Spleen (tissue), 7 donors: ENCODE measurements around the gene NAPB.

Experiments
- POLR2A ChIP-seq, 3 donors: fragments of 450-650 bp; IDR thresholded peaks; one replicate each; pipeline ENCODE4 v1.5.1; 2017; ENCODE audit warnings: antibody characterized with exemption in 3 of 3, mild to moderate bottlenecking in 1 of 3
- POLR2AphosphoS5 ChIP-seq, 3 donors: sonication (generic); formaldehyde crosslinking; IDR thresholded peaks; one replicate each; pipeline ENCODE4 v1.5.1; 2017; ENCODE audit warnings: antibody characterized with exemption in 3 of 3
- TF ChIP-seq, protein P1 (sequence below), 11 experiments: fragments of 200-600 bp in 7 of 11; fragments of 450-650 bp in 4 of 11; sonication (generic) in 4 of 11; IDR thresholded peaks in 8 of 11; conservative IDR thresholded peaks in 3 of 11; 1 replicate in 7 of 11; 2 replicates in 4 of 11; pipeline versions ENCODE4 v1.4.0 to v1.8.0; 2016 to 2021; ENCODE audit warnings: antibody characterized with exemption in 11 of 11, inconsistent platforms in 4 of 11, mild to moderate bottlenecking in 1 of 11
- donor health status: DM: no; HTN: no; CAD: no; lungs with moderate emphysema.
- donor health status: DM: no; HTN: no; CAD: no.
- donor health status: DM: no; HTN: no; CAD: no.

DNA sequence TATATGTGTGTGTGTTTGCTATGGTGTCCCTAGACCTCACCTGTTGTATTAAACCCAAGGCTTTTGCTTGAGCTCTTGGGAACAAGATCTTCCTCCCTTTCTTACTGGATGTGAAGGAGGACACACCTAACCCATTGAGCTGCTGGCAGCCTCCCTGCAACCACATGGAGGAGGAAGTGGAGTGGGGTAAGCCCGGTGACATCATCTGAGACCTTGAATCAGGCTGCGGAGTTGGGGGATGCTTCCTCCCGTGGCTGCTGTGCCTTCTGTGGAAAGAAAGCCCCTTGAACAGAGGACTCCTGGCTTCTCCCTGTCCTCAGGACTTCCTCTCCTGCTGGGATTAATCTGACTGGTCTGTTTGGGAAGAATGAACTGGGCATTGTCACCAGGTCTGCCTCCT is 28.1 kb upstream of the NAPB start:
- no peak for TF ChIP-seq POLR2A (IDR thresholded peaks at IDR 0.05)
- TF ChIP-seq, protein P1, sequence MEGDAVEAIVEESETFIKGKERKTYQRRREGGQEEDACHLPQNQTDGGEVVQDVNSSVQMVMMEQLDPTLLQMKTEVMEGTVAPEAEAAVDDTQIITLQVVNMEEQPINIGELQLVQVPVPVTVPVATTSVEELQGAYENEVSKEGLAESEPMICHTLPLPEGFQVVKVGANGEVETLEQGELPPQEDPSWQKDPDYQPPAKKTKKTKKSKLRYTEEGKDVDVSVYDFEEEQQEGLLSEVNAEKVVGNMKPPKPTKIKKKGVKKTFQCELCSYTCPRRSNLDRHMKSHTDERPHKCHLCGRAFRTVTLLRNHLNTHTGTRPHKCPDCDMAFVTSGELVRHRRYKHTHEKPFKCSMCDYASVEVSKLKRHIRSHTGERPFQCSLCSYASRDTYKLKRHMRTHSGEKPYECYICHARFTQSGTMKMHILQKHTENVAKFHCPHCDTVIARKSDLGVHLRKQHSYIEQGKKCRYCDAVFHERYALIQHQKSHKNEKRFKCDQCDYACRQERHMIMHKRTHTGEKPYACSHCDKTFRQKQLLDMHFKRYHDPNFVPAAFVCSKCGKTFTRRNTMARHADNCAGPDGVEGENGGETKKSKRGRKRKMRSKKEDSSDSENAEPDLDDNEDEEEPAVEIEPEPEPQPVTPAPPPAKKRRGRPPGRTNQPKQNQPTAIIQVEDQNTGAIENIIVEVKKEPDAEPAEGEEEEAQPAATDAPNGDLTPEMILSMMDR (IDR thresholded peaks at IDR 0.05 in 8 of 11, conservative IDR thresholded peaks at IDR 0.05 in 3 of 11): no peak
- TF ChIP-seq POLR2AphosphoS5 (IDR thresholded peaks at IDR 0.05): no peak
